ENCODE data around the gene SALL4.
"Not testable (repeated sequence)": the region's sequence is repeated elsewhere in the genome, so short reads cannot be mapped to it uniquely, and the experiment has no call there.

Gene SALL4

GRCh38 chr20:51792960-51793359 is 9.4 kb downstream of the SALL4 start:
- DNase-seq (no peak), ATAC-seq (replicated peaks) (no peak)
- no peaks in the 10 kb centered on the region for H3K9me3 Mint-ChIP-seq
- no peak overlapping the region for H3K4me3 Mint-ChIP-seq
- H3K36me3 Mint-ChIP-seq = no peaks in the 10 kb centered on the region
- H3K27me3 Mint-ChIP-seq = peaks cover 10 to 15% of the 10 kb centered on the region in 2 donors
- H3K27ac Mint-ChIP-seq = no peak overlapping the region
- no peaks in the 10 kb centered on the region for H3K4me1 Mint-ChIP-seq

GRCh38 chr20:51791626-51792025 is 10.7 kb downstream of the SALL4 start:
- Mint-ChIP-seq H3K9me3 (no peaks in the 10 kb centered on the region), H3K36me3 (no peaks in the 10 kb centered on the region), H3K4me1 (no peaks in the 10 kb centered on the region), H3K27me3 (peaks cover 10 to 11% of the 10 kb centered on the region in 2 donors), H3K4me3 (no peak overlapping the region), H3K27ac (no peak overlapping the region)
- ATAC-seq (replicated peaks) = no peak
- no peak for DNase-seq

- H3K4me1 Mint-ChIP-seq = no peaks in the 10 kb centered on the region
- no peak for ATAC-seq (replicated peaks)
Measured at GRCh38 chr20:51790256-51790655, 12.1 kb downstream of the SALL4 start.

GRCh38 chr20:51789434-51789833 is 12.9 kb downstream of the SALL4 start:
- H3K9me3 Mint-ChIP-seq = no peaks in the 10 kb centered on the region
- ATAC-seq (replicated peaks) (peak in 1 of 2 donors; percentile 46), DNase-seq (no peak)
- H3K27ac Mint-ChIP-seq = no peak overlapping the region
- no peaks in the 10 kb centered on the region for H3K4me1 Mint-ChIP-seq
- H3K27me3 Mint-ChIP-seq = peaks cover 7 to 10% of the 10 kb centered on the region in 2 donors
- no peaks in the 10 kb centered on the region for H3K36me3 Mint-ChIP-seq
- H3K4me3 Mint-ChIP-seq = no peak overlapping the region

More at GRCh38 chr20:51790256-51790655, 12.1 kb downstream of the SALL4 start:
- Mint-ChIP-seq H3K27me3 (peaks cover 7 to 10% of the 10 kb centered on the region in 2 donors), H3K4me3 (no peak overlapping the region), H3K9me3 (no peaks in the 10 kb centered on the region), H3K27ac (no peak overlapping the region), H3K36me3 (no peaks in the 10 kb centered on the region)
- DNase-seq = no peak

- DNase-seq = no peak
- Mint-ChIP-seq H3K36me3 (no peaks in the 10 kb centered on the region), H3K27ac (no peak overlapping the region), H3K9me3 (no peaks in the 10 kb centered on the region), H3K4me1 (no peaks in the 10 kb centered on the region), H3K4me3 (no peak overlapping the region), H3K27me3 (peaks cover 5 to 7% of the 10 kb centered on the region in 2 donors)
- no peak for ATAC-seq (replicated peaks)
Measured at GRCh38 chr20:51788822-51789221, 13.5 kb downstream of the SALL4 start.

GRCh38 chr20:51784299-51784698 is 18.0 kb downstream of the SALL4 start:
- DNase-seq = no peak
- no peak for ATAC-seq (replicated peaks)
- H3K36me3 Mint-ChIP-seq = no peaks in the 10 kb centered on the region
- no peaks in the 10 kb centered on the region for H3K27me3 Mint-ChIP-seq
- H3K4me3 Mint-ChIP-seq = no peak overlapping the region
- no peaks in the 10 kb centered on the region for H3K4me1 Mint-ChIP-seq
- peaks cover 0 to 5% of the 10 kb centered on the region in 2 donors for H3K9me3 Mint-ChIP-seq
- no peak overlapping the region for H3K27ac Mint-ChIP-seq

- H3K4me3 Mint-ChIP-seq; ATAC-seq (replicated peaks); H3K4me1 Mint-ChIP-seq; DNase-seq; H3K27me3 Mint-ChIP-seq; H3K36me3 Mint-ChIP-seq; H3K27ac Mint-ChIP-seq: not testable (repeated sequence)
- peaks cover 5 to 10% of the 10 kb centered on the region in 2 donors for H3K9me3 Mint-ChIP-seq
Measured at GRCh38 chr20:51778229-51778759, 24.0 kb downstream of the SALL4 start.

- Mint-ChIP-seq H3K27ac (no peak overlapping the region), H3K27me3 (peaks cover 11 to 15% of the 10 kb centered on the region in 2 donors), H3K4me1 (no peaks in the 10 kb centered on the region), H3K36me3 (no peaks in the 10 kb centered on the region), H3K9me3 (peaks cover 5 to 10% of the 10 kb centered on the region in 2 donors), H3K4me3 (no peak overlapping the region)
- DNase-seq (no peak), ATAC-seq (replicated peaks) (no peak)
Measured at GRCh38 chr20:51775241-51775640, 27.1 kb downstream of the SALL4 start.

- Mint-ChIP-seq H3K36me3 (peaks cover 0 to 3% of the 10 kb centered on the region in 2 donors), H3K27me3 (peaks cover 28 to 39% of the 10 kb centered on the region in 2 donors), H3K4me3 (no peak overlapping the region), H3K9me3 (no peaks in the 10 kb centered on the region), H3K27ac (no peak overlapping the region), H3K4me1 (peaks cover 5 to 11% of the 10 kb centered on the region in 2 donors)
- ATAC-seq (replicated peaks) (no peak), DNase-seq (no peak)
Measured at GRCh38 chr20:51772236-51772635, 30.1 kb downstream of the SALL4 start.

- Mint-ChIP-seq H3K9me3 (no peaks in the 10 kb centered on the region), H3K4me3 (no peak overlapping the region), H3K27ac (no peak overlapping the region)
Measured at GRCh38 chr20:51769976-51770615, 32.2 kb downstream of the SALL4 start.

GRCh38 chr20:51768759-51769517 is 33.4 kb downstream of the SALL4 start:
- Mint-ChIP-seq H3K36me3 (peaks cover 0 to 3% of the 10 kb centered on the region in 2 donors), H3K4me1 (peaks cover 5 to 15% of the 10 kb centered on the region in 2 donors), H3K9me3 (no peaks in the 10 kb centered on the region), H3K4me3 (peak overlapping the region; percentile 66 to 76), H3K27me3 (peaks cover 34 to 61% of the 10 kb centered on the region in 2 donors), H3K27ac (no peak overlapping the region)
- ATAC-seq (replicated peaks) (no peak), DNase-seq (no peak)

More at GRCh38 chr20:51769976-51770615, 32.2 kb downstream of the SALL4 start:
- H3K27me3 Mint-ChIP-seq = peaks cover 32 to 52% of the 10 kb centered on the region in 2 donors
- DNase-seq = no peak
- no peak for ATAC-seq (replicated peaks)
- peaks cover 5 to 15% of the 10 kb centered on the region in 2 donors for H3K4me1 Mint-ChIP-seq
- H3K36me3 Mint-ChIP-seq = peaks cover 0 to 3% of the 10 kb centered on the region in 2 donors

- peaks cover 38 to 64% of the 10 kb centered on the region in 2 donors for H3K27me3 Mint-ChIP-seq
- H3K36me3 Mint-ChIP-seq = peaks cover 0 to 3% of the 10 kb centered on the region in 2 donors
- no peaks in the 10 kb centered on the region for H3K9me3 Mint-ChIP-seq
- peaks cover 5 to 15% of the 10 kb centered on the region in 2 donors for H3K4me1 Mint-ChIP-seq
- ATAC-seq (replicated peaks) = peak in 1 of 2 donors; percentile 15
- peak within 1 kb of the TSS; percentile 67 to 76 for H3K4me3 Mint-ChIP-seq
- no peak for DNase-seq
- no peak within 1 kb of the TSS for H3K27ac Mint-ChIP-seq
Measured at GRCh38 chr20:51767867-51768758, 34.2 kb downstream of the SALL4 start, which contains the start of gene ATP9A. Gene ATP9A (minus strand): TSS chr20:51768390. CDS start chr20:51768369, 21 bp downstream.

- peaks cover 5 to 15% of the 10 kb centered on the region in 2 donors for H3K4me1 Mint-ChIP-seq
- ATAC-seq (replicated peaks) (peak; percentile 82 to 85), DNase-seq (peak; percentile 24)
- H3K27me3 Mint-ChIP-seq = peaks cover 34 to 57% of the 10 kb centered on the region in 2 donors
- peaks cover 0 to 3% of the 10 kb centered on the region in 2 donors for H3K36me3 Mint-ChIP-seq
- peak overlapping the region; percentile 50 to 67 for H3K4me3 Mint-ChIP-seq
- H3K9me3 Mint-ChIP-seq = no peaks in the 10 kb centered on the region
- H3K27ac Mint-ChIP-seq = no peak overlapping the region
Measured at GRCh38 chr20:51766994-51767866, 35.1 kb downstream of the SALL4 start.
